ENCODE measurements around the gene ACOX1.
A peak's percentile ranks its signal among the peaks of the same experiment; 100 is the strongest.

The ACOX1 gene

GRCh38 chr17:75978938-75979704 is at the start of gene ACOX1, which contains the start of gene TEN1:
TSS of gene ACOX1 (minus strand) at chr17:75979166. CDS start at chr17:75979073, 93 bp downstream.
TSS of gene TEN1 (plus strand) at chr17:75979240. CDS start at chr17:75986193, 6,953 bp downstream.
- DNase-seq = peak; percentile 98

- no peak for DNase-seq
These were observed 48.3 kb upstream of the ACOX1 start, which contains the start of gene EVPL for GRCh38 chr17:76027159-76027839. TSS of gene EVPL (minus strand) at chr17:76027306. CDS start at chr17:76027198, 108 bp downstream.

GRCh38 chr17:76026714-76027158 is 47.8 kb upstream of the ACOX1 start:
- no peak for DNase-seq

- no peak for DNase-seq
These were observed 46.3 kb upstream of the ACOX1 start for GRCh38 chr17:76025294-76025693.

GRCh38 chr17:76024353-76024752 is 45.4 kb upstream of the ACOX1 start:
- no peak for DNase-seq

GRCh38 chr17:76023900-76024237 is 44.9 kb upstream of the ACOX1 start:
- no peak for DNase-seq

GRCh38 chr17:76022973-76023899 is 44.3 kb upstream of the ACOX1 start:
- DNase-seq = no peak

GRCh38 chr17:76022285-76022684 is 43.3 kb upstream of the ACOX1 start:
- DNase-seq = no peak

- DNase-seq = no peak
These were observed 41.0 kb upstream of the ACOX1 start for GRCh38 chr17:76019833-76020467.

GRCh38 chr17:76018801-76019200 is 39.8 kb upstream of the ACOX1 start:
- no peak for DNase-seq

GRCh38 chr17:76018340-76018680 is 39.3 kb upstream of the ACOX1 start:
- DNase-seq = no peak

GRCh38 chr17:76017481-76018339 is 38.7 kb upstream of the ACOX1 start:
- no peak for DNase-seq

- no peak for DNase-seq
These were observed 35.9 kb upstream of the ACOX1 start for GRCh38 chr17:76014925-76015261.

GRCh38 chr17:76014100-76014924 is 35.3 kb upstream of the ACOX1 start:
- DNase-seq = peak; percentile 86

- no peak for DNase-seq
These were observed 34.5 kb upstream of the ACOX1 start for GRCh38 chr17:76013377-76013932.

- no peak for DNase-seq
These were observed 33.0 kb upstream of the ACOX1 start for GRCh38 chr17:76011951-76012350.

GRCh38 chr17:76009969-76010661 is 31.1 kb upstream of the ACOX1 start:
- no peak for DNase-seq

GRCh38 chr17:76009447-76009846 is 30.5 kb upstream of the ACOX1 start:
- no peak for DNase-seq

GRCh38 chr17:76008630-76009425 is 29.9 kb upstream of the ACOX1 start:
- no peak for DNase-seq
